Kidney (tissue), 14 donors: Measurements from ENCODE around the gene CA5A. TPM values are rescaled to one million over a fixed set of nuclear protein-coding genes. Genes with fewer than 3 reads are reported as not detected.
"Not testable (repeated sequence)": the region's sequence is repeated elsewhere in the genome, so short reads cannot be mapped to it uniquely, and the experiment has no call there.

Source experiments
- DNase-seq, 5 donors: peaks; one replicate each; pipeline ENCODE4 v3.0.0-alpha.2; 2013 to 2020
- FAIRE-seq: peaks from 2 replicates; lab custom pipeline; 2012; peaks lifted over from hg19 to GRCh38; lab: Jason Lieb, UNC
- H3K27ac ChIP-seq, 2 donors: one replicate each; pipeline ENCODE4 v1.7.0; 2013; ENCODE audit warnings: low read depth in 2 of 2, low read length in 2 of 2, inconsistent platforms in 1 of 2
- H3K27me3 ChIP-seq: one replicate; pipeline ENCODE4 v1.7.1; 2013; ENCODE audit warnings: low read length, inconsistent platforms; ENCODE audit not compliant: control insufficient read depth, insufficient read depth
- H3K36me3 ChIP-seq, 3 donors: one replicate each; pipeline versions ENCODE4 v1.7.0 to v1.7.1; 2013; ENCODE audit warnings: low read length in 3 of 3, control low read depth in 1 of 3, inconsistent platforms in 1 of 3; ENCODE audit not compliant: insufficient read depth in 3 of 3, control insufficient read depth in 2 of 3
- H3K4me1 ChIP-seq, 3 donors: one replicate each; pipeline versions ENCODE4 v1.7.0 to v1.7.1; 2013; ENCODE audit warnings: low read length in 3 of 3, inconsistent platforms in 1 of 3, low read depth in 1 of 3; ENCODE audit not compliant: control insufficient read depth in 2 of 3, insufficient read depth in 2 of 3
- H3K4me3 ChIP-seq, 3 donors: one replicate each; pipeline versions ENCODE4 v1.7.0 to v1.8.1; 2013; ENCODE audit warnings: low read length in 3 of 3, control low read depth in 1 of 3, inconsistent platforms in 1 of 3
- H3K9ac ChIP-seq, 3 donors: one replicate each; pipeline versions ENCODE4 v1.7.0 to v1.7.1; 2013; ENCODE audit warnings: low read length in 3 of 3, control low read depth in 1 of 3, inconsistent platforms in 1 of 3
- H3K9me3 ChIP-seq, 3 donors: one replicate each; pipeline versions ENCODE4 v1.7.0 to v1.7.1; 2013; ENCODE audit warnings: low read length in 3 of 3, control low read depth in 1 of 3, inconsistent platforms in 1 of 3; ENCODE audit not compliant: control insufficient read depth in 2 of 3, insufficient read depth in 1 of 3
- intact Hi-C: fragments of 100-400 bp; cut with DNase I; formaldehyde crosslinking; loops from one replicate; pipeline ENCODE4 v1.11.1; 2022
- polyA plus RNA-seq: library from polyadenylated mRNA; stranded (reverse); fragments of 350-450 nt; fragmentation: Illumina TruSeq; extraction: RNeasy Lipid Tissue Mini Kit (QIAGEN cat#74804); gene quantifications from one replicate; pipeline ENCODE4 v1.2.3, GENCODE V29; 2014; ENCODE audit warnings: low read depth, low replicate concordance; ENCODE audit not compliant: insufficient read depth
- total RNA-seq: library from RNA; stranded (reverse); fragmentation: NEBNext Ultra II Directional; extraction: Animal tissue kit (Norgen Biotek cat#: 25700); gene quantifications from one replicate; pipeline ENCODE4 v1.2.1, GENCODE V29; 2021
- TF ChIP-seq, protein P1 (sequence below): IDR thresholded peaks from 3 replicates; pipeline ENCODE4 v1.5.1; 2012; ENCODE audit warnings: mild to moderate bottlenecking, moderate library complexity, borderline replicate concordance; ENCODE audit not compliant: insufficient read depth; ENCODE audit errors: extremely low read depth
- donor health status: control.
- donor health status: control.
- donor health status: control.
- donor health status: control.
- donor health status: control.
- donor health status: DM: yes; HTN: yes; CAD: no.
- donor health status: Normal renal cell carcinoma (clear cell type).

The CA5A gene
- total and polyA plus RNA-seq, 2 donors from 2014 or later, result not detected

DNA sequence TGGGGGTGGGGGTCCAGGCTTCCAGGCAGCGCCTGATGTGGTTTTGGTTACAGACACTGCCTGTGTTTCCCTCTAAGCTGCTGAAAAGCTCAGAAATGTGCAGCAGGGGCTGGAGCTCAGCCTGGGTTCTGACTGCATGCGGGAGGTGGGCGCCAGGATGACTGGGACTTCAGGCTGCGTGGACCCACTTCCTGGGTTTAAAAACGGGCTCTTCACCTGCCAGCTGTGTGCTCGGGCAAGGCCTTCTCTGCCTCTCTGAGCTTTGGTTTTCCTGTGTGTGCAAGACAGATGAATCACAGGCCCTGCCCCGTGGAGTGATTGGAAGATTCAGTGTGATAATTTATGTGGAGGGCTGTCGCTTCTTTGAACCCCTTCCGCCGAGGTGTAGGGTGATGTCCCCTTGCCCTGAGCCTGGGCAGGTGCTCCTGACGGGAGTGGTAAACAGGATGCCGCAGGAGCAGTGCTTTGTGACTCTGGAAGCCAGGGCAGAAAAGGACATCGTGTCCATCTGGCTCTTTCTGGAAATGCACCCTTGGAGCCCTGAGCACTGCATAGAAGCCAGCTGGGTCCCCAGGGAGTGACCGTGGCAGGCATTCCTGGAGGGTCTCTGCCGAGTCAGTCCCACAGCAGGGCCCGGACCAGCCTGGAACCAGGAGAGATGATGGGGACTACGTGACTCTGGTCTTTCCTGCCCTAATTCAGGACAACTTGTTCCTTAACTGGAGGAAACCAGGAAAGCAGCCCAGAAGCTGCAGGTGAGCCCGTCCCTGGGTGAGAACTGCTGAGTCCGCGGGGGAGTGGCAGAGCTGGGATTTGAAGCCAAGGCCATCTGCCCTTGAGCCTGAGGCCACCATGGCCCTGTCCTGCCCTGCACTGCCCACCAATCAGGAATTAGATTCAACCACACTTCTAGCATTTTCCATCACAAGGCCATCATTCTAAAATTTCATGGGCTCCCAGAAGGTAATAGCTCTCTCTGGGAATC is 38.5 kb downstream of the CA5A start:
- no peaks in the 10 kb centered on the region for H3K27me3 ChIP-seq
- intact Hi-C loops, result no loop called here
- H3K9me3 ChIP-seq, result no peaks in the 10 kb centered on the region
- TF ChIP-seq, protein P1, sequence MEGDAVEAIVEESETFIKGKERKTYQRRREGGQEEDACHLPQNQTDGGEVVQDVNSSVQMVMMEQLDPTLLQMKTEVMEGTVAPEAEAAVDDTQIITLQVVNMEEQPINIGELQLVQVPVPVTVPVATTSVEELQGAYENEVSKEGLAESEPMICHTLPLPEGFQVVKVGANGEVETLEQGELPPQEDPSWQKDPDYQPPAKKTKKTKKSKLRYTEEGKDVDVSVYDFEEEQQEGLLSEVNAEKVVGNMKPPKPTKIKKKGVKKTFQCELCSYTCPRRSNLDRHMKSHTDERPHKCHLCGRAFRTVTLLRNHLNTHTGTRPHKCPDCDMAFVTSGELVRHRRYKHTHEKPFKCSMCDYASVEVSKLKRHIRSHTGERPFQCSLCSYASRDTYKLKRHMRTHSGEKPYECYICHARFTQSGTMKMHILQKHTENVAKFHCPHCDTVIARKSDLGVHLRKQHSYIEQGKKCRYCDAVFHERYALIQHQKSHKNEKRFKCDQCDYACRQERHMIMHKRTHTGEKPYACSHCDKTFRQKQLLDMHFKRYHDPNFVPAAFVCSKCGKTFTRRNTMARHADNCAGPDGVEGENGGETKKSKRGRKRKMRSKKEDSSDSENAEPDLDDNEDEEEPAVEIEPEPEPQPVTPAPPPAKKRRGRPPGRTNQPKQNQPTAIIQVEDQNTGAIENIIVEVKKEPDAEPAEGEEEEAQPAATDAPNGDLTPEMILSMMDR, result no peak
- H3K9ac ChIP-seq, result no peak overlapping the region
- H3K36me3 ChIP-seq, result no peaks in the 10 kb centered on the region
- H3K27ac ChIP-seq, result no peak overlapping the region
- no peaks in the 10 kb centered on the region for H3K4me1 ChIP-seq
- FAIRE-seq (no peak), DNase-seq (no peak)
- H3K4me3 ChIP-seq, result no peak overlapping the region

DNA sequence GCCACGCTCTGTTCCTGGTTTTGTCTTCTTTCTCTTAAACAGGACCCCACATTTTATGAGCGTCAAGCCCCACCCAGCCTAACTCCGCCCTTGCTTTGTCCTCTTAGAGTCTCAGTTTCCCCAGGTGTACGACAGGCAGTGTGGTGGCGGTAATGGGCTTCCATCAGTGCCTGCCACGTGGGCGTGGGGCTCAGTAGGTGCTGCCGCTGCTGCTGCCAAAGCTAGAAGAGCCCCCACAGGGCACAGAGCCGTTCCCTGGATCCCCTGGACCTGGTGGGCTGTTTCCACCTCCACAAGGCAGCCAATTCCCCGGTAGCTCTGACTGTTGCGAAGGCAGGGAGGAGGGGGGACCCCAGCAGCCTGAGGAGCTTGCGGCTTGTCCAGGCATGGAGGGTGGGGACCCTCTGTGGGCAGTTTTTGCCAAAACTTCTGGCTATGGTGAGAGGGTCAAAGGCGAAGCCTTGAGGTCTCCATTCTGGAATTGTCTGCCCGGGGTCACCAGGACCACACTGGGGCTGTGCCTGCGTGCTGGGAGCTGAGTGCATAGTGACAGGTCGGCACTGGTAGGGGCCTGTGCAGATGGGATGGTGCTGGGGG is 39.3 kb downstream of the CA5A start:
- H3K36me3 ChIP-seq, H3K4me3 ChIP-seq, DNase-seq, H3K27ac ChIP-seq, H3K9ac ChIP-seq, H3K9me3 ChIP-seq, FAIRE-seq, H3K4me1 ChIP-seq, intact Hi-C loops, H3K27me3 ChIP-seq: not testable (repeated sequence)

- H3K27ac ChIP-seq, H3K4me1 ChIP-seq, FAIRE-seq, H3K36me3 ChIP-seq, H3K27me3 ChIP-seq, H3K9me3 ChIP-seq, DNase-seq, H3K9ac ChIP-seq, H3K4me3 ChIP-seq, intact Hi-C loops: not testable (repeated sequence)
Observed at GRCh38 chr16:87896176-87896890, 40.0 kb downstream of the CA5A start.

- DNase-seq (no peak), FAIRE-seq (no peak)
- Histone ChIP-seq H3K4me1 (no peaks in the 10 kb centered on the region), H3K27me3 (no peaks in the 10 kb centered on the region), H3K4me3 (no peak overlapping the region), H3K9me3 (no peaks in the 10 kb centered on the region), H3K27ac (no peak overlapping the region), H3K9ac (no peak overlapping the region), H3K36me3 (no peaks in the 10 kb centered on the region)
- intact Hi-C loops, result no loop called here
- TF ChIP-seq, protein P1, result no peak
Observed at GRCh38 chr16:87895641-87896141, 40.6 kb downstream of the CA5A start.

DNA sequence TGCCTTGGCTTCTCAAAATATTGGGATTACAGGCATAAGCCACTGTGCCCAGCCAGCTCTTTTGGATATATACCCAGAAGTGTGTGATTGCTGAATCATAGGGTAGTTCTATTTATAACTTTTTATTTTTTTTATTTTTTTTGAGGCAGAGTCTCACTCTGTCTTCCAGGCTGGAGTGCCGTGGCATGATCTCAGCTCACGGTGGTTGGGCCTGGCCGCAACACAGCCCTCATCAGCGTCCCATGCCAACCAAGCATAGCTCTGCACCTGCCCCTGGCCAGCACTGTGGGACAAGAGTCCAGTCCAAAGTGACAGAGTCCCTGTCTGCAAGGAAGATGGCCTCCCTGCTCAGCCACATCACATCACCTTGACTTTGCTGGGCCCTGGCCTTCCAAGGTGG is 42.3 kb downstream of the CA5A start:
- H3K9ac ChIP-seq, H3K36me3 ChIP-seq, H3K4me1 ChIP-seq, DNase-seq, H3K27ac ChIP-seq, intact Hi-C loops, FAIRE-seq, H3K9me3 ChIP-seq, H3K4me3 ChIP-seq, H3K27me3 ChIP-seq: not testable (repeated sequence)
